Measurements from ENCODE around the gene KLHL29.

DNA sequence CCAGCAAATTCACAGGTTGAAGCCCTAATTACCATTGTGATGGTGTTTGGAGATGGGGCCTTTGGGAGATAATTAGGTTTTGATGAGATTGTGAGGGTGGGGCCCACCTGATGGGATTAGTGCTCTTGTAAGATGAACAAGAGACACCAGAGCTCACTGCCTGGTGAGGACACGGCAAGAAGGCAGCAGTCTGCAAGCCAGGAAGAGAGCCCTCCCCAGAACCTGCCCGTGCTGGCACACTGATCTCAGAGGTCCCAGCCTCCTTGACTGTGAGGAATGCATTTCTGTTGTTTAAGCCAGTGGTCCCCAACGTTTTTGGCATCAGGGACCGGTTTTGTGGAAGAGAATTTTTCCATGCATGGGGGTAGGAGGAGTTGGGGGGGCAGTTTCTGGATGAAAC is 240.7 kb downstream of the KLHL29 start:
- no peak for TF ChIP-seq CTCF (IDR thresholded peaks at IDR 0.05 in 2 of 3, conservative IDR thresholded peaks at IDR 0.05 in 1 of 3; ENCODE audit: control insufficient read depth in 2 of 3, extremely low read depth in 1 of 3, insufficient read depth in 1 of 3, low read depth in 3 of 3, low read length in 3 of 3)
- no peak for TF ChIP-seq YY1 (IDR thresholded peaks at IDR 0.05; ENCODE audit: low read depth, low read length)
- no peak for TF ChIP-seq ZNF217 (IDR thresholded peaks at IDR 0.05)
- TF ChIP-seq BCL3 (IDR thresholded peaks at IDR 0.05; ENCODE audit: borderline replicate concordance, insufficient read depth, low read depth, low read length, poor library complexity, severe bottlenecking) = no peak
